Measurements from ENCODE around the gene NDUFAF8. TPM values are rescaled to one million over a fixed set of nuclear protein-coding genes. Genes with fewer than 3 reads are reported as not detected.

NDUFAF8 gene
- total RNA-seq, 1 experiment from 2014 or later, result 58.6 TPM

GRCh38 chr17:81232616-81233241 is 6.4 kb upstream of the NDUFAF8 start:
- DNase-seq (ENCODE audit: low spot score), result no peak
- ChIA-PET CTCF (no interaction called here), POLR2A (ENCODE audit: low non-redundant PET) (no interaction called here)
- H3K27me3 ChIP-seq (replicated peaks; ENCODE audit: insufficient read depth, low read depth, low read length, poor library complexity), result no peaks in the 10 kb centered on the region
- no peak overlapping the region for H3K4me3 ChIP-seq (ENCODE audit: low read depth, low read length, poor library complexity, severe bottlenecking)
- no peaks in the 10 kb centered on the region for H3K9me3 ChIP-seq (ENCODE audit: low read depth, low read length, poor library complexity, severe bottlenecking)
- no peak overlapping the region for H3K27ac ChIP-seq (ENCODE audit: low read depth, low read length, poor library complexity, severe bottlenecking)
- intact Hi-C loops (cut with micrococcal nuclease; ENCODE audit: unreplicated experiment), result no loop called here
- TF ChIP-seq EZH2 (IDR thresholded peaks at IDR 0.05; ENCODE audit: borderline replicate concordance, low read depth, low read length, poor library complexity, severe bottlenecking), result no peak
- peaks cover 2% of the 10 kb centered on the region for H3K4me1 ChIP-seq (ENCODE audit: insufficient read depth, low read length, poor library complexity, severe bottlenecking)
- no peaks in the 10 kb centered on the region for H3K36me3 ChIP-seq (ENCODE audit: insufficient read depth, low read length, poor library complexity, severe bottlenecking)
- BruUV-seq (replicated peaks), result no TSS peak

- Histone ChIP-seq H3K27ac (ENCODE audit: low read depth, low read length, poor library complexity, severe bottlenecking) (no peak overlapping the region), H3K9me3 (ENCODE audit: low read depth, low read length, poor library complexity, severe bottlenecking) (no peaks in the 10 kb centered on the region), H3K27me3 (replicated peaks; ENCODE audit: insufficient read depth, low read depth, low read length, poor library complexity) (no peaks in the 10 kb centered on the region), H3K4me1 (ENCODE audit: insufficient read depth, low read length, poor library complexity, severe bottlenecking) (peaks cover 7% of the 10 kb centered on the region), H3K36me3 (ENCODE audit: insufficient read depth, low read length, poor library complexity, severe bottlenecking) (no peaks in the 10 kb centered on the region), H3K4me3 (ENCODE audit: low read depth, low read length, poor library complexity, severe bottlenecking) (no peak overlapping the region)
- TF ChIP-seq, protein P1, sequence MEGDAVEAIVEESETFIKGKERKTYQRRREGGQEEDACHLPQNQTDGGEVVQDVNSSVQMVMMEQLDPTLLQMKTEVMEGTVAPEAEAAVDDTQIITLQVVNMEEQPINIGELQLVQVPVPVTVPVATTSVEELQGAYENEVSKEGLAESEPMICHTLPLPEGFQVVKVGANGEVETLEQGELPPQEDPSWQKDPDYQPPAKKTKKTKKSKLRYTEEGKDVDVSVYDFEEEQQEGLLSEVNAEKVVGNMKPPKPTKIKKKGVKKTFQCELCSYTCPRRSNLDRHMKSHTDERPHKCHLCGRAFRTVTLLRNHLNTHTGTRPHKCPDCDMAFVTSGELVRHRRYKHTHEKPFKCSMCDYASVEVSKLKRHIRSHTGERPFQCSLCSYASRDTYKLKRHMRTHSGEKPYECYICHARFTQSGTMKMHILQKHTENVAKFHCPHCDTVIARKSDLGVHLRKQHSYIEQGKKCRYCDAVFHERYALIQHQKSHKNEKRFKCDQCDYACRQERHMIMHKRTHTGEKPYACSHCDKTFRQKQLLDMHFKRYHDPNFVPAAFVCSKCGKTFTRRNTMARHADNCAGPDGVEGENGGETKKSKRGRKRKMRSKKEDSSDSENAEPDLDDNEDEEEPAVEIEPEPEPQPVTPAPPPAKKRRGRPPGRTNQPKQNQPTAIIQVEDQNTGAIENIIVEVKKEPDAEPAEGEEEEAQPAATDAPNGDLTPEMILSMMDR (conservative IDR thresholded peaks at IDR 0.05; ENCODE audit: low read depth, low read length), result no peak
- no peak for TF ChIP-seq EZH2 (IDR thresholded peaks at IDR 0.05; ENCODE audit: borderline replicate concordance, low read depth, low read length, poor library complexity, severe bottlenecking)
- intact Hi-C loops (cut with micrococcal nuclease; ENCODE audit: unreplicated experiment), result no loop called here
- POLR2A ChIA-PET (ENCODE audit: low non-redundant PET), result no interaction called here
- CTCF ChIA-PET, result no interaction called here
- no peak for DNase-seq (ENCODE audit: low spot score)
- no TSS peak for BruUV-seq (replicated peaks)
Measured at GRCh38 chr17:81233316-81233715, 5.8 kb upstream of the NDUFAF8 start.

DNA sequence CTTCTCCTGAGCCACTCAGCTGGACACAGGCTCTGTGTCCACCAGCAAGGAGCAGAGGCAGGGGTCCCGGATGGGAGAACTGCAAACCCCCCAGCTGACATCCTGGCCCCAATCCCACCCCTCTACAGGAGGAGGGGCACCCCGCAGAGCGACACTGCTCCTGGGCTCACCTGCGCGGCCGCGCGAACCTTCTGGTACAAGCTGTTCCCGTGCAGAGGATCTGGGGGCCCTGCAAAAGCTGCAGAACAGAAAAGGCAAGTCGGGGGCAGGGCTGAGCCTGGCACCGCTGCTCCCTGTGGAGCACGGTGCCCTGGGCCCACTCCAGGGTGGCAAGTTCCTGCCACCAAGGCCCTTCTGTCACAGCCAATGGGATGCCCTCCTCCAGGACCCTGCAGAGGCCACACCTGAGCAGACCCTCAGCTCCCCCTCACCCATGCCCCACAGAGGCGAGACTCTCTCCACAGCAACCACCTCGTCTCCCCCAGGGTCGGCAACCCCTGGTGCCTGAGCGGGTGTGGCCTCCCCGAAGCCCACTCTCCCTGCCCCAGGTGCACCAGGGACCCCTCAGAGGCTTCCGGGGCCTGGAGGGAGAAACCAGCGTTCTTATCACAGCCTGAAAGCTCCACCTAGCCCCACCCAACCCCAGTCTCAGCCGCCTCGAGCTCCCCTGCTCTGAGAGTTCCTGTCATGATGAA is 5.2 kb upstream of the NDUFAF8 start:
- Histone ChIP-seq H3K4me3 (ENCODE audit: low read depth, low read length, poor library complexity, severe bottlenecking) (no peak overlapping the region), H3K9me3 (ENCODE audit: low read depth, low read length, poor library complexity, severe bottlenecking) (no peaks in the 10 kb centered on the region), H3K27ac (ENCODE audit: low read depth, low read length, poor library complexity, severe bottlenecking) (no peak overlapping the region), H3K27me3 (replicated peaks; ENCODE audit: insufficient read depth, low read depth, low read length, poor library complexity) (no peaks in the 10 kb centered on the region), H3K4me1 (ENCODE audit: insufficient read depth, low read length, poor library complexity, severe bottlenecking) (peaks cover 7% of the 10 kb centered on the region), H3K36me3 (ENCODE audit: insufficient read depth, low read length, poor library complexity, severe bottlenecking) (no peaks in the 10 kb centered on the region)
- ChIA-PET POLR2A (ENCODE audit: low non-redundant PET) (no interaction called here), CTCF (interaction anchor here (0.5 kb wide), 1 partner anchor 92 kb away, joined by 3 read pairs; no protein-coding TSS in a partner anchor)
- no peak for DNase-seq (ENCODE audit: low spot score)
- no peak for TF ChIP-seq EZH2 (IDR thresholded peaks at IDR 0.05; ENCODE audit: borderline replicate concordance, low read depth, low read length, poor library complexity, severe bottlenecking)
- TF ChIP-seq, protein P1 (conservative IDR thresholded peaks at IDR 0.05; ENCODE audit: low read depth, low read length), result no peak
- no TSS peak for BruUV-seq (replicated peaks)
- intact Hi-C loops (cut with micrococcal nuclease; ENCODE audit: unreplicated experiment), result no loop called here
